GM13976 (cell line): ENCODE results near the gene U2SURP.

Experiments used
- DNase-seq: peaks from one replicate; pipeline ENCODE4 v3.0.0; 2012; ENCODE audit warnings: low spot score
- in situ Hi-C: fragments of 300-500 bp; cut with MboI; formaldehyde crosslinking; loops from one replicate; pipeline ENCODE4 v1.12.0; 2022; ENCODE audit warnings: low sequenced_read_pairs, mixed read lengths, inconsistent platforms; ENCODE audit not compliant: unreplicated experiment
- TF ChIP-seq, protein P1 (sequence below): IDR thresholded peaks from 2 replicates; pipeline ENCODE4 v1.5.1; 2012; ENCODE audit warnings: borderline replicate concordance, mild to moderate bottlenecking; ENCODE audit not compliant: insufficient read depth; ENCODE audit errors: extremely low read depth, missing control alignments, control extremely low read depth

The U2SURP gene

DNA sequence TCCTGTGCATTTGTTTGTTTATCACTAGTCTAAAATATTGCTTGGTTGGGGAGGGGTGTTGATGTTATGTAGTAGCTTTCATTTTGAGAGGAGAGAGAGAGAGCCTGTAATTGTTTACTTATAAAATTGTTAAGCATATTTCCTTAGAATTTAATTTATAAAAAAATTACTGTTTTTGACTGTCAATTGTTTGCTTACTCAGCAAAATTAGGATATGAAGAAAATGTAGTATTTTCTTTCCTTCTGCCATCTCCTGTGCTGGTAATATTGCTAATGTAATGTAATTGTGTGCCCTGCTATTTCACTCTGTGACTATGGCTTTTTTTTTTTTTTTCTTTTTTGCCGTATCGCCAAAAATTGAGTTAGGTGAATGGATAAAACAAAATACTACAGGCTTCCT is 3.5 kb downstream of the U2SURP start:
- DNase-seq, result no peak
- in situ Hi-C loops, result no loop called here
- TF ChIP-seq, protein P1, sequence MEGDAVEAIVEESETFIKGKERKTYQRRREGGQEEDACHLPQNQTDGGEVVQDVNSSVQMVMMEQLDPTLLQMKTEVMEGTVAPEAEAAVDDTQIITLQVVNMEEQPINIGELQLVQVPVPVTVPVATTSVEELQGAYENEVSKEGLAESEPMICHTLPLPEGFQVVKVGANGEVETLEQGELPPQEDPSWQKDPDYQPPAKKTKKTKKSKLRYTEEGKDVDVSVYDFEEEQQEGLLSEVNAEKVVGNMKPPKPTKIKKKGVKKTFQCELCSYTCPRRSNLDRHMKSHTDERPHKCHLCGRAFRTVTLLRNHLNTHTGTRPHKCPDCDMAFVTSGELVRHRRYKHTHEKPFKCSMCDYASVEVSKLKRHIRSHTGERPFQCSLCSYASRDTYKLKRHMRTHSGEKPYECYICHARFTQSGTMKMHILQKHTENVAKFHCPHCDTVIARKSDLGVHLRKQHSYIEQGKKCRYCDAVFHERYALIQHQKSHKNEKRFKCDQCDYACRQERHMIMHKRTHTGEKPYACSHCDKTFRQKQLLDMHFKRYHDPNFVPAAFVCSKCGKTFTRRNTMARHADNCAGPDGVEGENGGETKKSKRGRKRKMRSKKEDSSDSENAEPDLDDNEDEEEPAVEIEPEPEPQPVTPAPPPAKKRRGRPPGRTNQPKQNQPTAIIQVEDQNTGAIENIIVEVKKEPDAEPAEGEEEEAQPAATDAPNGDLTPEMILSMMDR, result no peak

DNA sequence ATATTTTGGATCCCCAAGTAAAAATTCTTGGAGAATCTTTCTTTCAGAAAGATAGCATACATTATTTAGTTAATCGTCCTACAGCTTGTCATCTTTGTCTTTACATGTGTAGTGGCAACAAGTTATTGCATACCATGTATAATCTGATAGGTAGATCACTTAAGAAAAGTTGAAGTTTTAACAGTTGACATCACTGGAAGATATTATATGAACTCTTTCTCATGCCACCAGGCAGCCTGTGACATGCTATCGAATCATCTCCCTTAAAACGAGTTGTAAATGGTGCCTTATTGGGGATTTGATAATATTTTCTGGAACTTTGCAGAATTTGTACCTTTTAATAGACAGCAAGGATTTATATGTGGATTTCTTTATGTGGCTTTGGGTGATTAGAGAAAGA is 8.7 kb downstream of the U2SURP start:
- no peak for DNase-seq
- in situ Hi-C loops, result no loop called here
- TF ChIP-seq, protein P1, result no peak

DNA sequence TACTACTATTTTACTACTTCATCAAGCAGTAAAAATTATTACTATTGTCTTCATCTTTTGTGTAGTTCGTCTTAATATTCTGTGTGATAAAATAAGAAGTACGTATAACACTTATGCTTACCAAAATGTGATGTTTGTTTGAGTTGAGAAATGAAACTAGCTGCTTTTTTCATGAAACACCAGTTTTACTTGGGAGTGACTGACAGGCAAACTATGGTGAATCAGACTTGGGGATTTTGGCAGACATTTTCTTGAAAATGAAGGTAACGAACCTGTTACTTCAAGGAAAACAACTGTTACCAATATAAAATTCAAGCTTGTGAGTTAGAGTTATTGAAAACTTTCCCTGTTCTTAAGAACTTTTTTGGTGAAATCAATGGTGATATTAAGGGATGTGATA is 10.3 kb downstream of the U2SURP start:
- in situ Hi-C loops, result no loop called here
- DNase-seq, result no peak
- TF ChIP-seq, protein P1, result no peak

DNA sequence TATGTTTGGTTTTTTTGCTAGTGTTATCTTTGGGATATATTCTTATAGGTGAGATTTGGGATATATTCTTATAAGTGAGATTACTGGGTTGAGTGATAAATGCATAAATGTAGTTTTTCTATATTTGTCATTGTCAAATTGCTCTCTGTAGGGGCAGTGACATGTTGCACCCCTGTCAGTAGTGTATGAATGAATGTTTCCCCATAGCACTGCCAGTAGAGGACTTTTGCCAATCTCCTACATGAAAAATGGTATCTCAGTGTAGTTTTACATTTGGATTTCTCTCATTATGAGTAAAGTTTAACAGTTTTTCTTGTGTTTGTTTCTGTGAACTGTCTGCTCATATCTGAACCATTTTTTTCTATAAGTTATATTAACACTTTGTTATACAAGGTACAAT is 13.6 kb downstream of the U2SURP start:
- in situ Hi-C loops, result no loop called here
- DNase-seq, result no peak

DNA sequence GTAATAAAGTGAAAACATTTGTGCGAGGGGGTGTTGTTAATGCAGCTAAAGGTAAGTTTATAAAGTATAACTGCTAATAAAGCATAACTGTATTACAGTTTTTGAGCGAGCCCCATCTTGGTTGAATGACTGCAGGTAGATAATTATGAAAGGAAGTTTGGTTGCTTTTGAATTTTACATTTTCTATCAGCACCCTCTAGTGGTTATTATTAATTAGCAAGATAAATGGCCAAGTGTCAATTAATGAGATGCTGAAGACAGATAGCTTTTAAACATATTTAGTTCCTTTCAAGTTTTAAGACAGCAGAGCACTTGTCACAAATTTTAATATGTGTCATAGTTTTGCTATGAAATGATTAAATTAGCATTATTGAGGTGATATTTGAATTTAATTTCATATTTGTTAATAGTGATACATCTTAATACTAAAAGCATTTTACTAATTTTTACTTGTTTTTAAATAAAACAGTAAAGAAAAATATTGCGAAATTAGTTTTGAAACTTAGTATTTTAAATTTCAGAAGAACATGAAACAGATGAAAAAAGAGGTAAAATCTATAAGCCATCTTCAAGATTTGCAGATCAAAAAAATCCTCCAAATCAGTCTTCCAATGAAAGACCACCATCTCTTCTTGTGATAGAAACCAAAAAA is 15.1 kb downstream of the U2SURP start:
- no peak for DNase-seq
- in situ Hi-C loops, result no loop called here
- TF ChIP-seq, protein P1, result no peak

More for the DNA sequence above, 13.6 kb downstream of the U2SURP start:
- TF ChIP-seq, protein P1, result no peak

DNA sequence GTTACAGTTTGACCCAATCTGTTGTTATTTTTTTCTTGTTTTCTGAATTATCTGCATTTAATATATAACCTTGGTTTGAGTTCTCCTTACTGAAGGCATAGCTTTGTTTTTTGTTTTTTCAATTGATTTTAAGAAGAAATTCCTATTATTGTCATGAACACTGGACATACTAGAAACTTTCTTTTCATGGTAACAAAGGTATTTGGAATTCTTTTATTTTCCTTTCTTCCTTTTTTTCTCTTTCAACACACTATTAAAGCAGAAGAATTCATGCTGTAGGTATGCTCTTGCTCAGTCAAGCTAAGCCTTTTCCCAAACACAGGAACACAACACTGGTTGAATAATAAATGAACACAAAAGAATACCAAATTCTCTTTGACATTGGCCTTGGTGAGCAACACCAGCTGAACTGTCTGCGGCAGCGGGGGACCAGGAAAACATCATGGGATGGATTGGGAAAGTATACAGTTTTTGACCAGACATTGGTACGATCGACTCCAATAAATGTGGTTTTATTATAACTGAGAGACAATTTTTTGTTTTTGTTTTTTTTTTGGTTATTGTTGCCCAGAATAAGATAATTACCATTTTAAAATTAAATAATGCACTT is 23.1 kb downstream of the U2SURP start:
- in situ Hi-C loops, result no loop called here

More for the DNA sequence above, 23.1 kb downstream of the U2SURP start:
- TF ChIP-seq, protein P1, result no peak
- DNase-seq, result no peak
